HG02870 (cell line): Measurements from ENCODE around the gene C12orf54.
"Not testable (repeated sequence)": the region's sequence is repeated elsewhere in the genome, so short reads cannot be mapped to it uniquely, and the experiment has no call there.

ENCODE experiments used
- ATAC-seq: cut with Tn5 transposase; IDR thresholded peaks from one replicate; pipeline ENCODE4 v1.9.1; 2021; ENCODE audit warnings: mild to moderate bottlenecking, moderate library complexity; ENCODE audit not compliant: unreplicated experiment

The C12orf54 gene

DNA sequence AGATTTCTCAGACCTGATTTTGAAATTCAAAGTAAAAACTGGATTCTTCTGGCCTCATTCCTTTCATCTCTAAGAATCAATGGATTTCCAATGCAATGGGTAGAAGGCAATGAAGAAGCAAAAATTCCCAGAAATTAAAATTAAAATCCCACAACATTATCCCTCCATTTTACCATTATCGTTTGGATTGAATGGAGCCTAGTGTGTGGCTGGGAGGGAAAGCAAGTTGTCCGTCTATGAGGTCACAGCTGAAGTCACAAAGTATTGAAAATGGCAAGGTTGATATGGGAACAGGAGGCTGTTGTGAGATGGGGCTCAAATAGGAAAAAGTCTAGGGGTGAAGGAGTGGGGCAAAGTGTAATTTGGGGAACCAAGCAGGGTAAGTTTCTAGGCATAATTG lies at the start of gene C12orf54:
C12orf54 (plus strand) TSS at position 301 of the 400 bp plus-strand sequence. CDS start 799 bp downstream, outside the sequence.
- no peak for ATAC-seq

DNA sequence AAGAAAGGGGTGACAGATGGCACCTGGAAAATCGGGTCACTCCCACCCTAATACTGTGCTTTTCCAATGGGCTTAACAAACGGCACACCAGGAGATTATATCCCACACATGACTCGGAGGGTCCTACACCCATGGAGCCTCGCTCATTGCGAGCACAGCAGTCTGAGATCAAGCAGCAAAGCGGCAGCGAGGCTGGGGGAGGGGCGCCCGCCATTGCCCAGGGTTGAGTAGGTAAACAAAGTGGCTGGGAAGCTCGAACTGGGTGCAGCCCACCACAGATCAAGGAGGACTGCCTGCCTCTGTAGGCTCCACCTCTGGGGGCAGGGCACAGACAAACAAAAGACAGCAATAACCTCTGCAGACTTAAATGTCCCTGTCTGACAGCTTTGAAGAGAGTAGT lies 48.3 kb upstream of the C12orf54 start:
- not testable (repeated sequence) for ATAC-seq

DNA sequence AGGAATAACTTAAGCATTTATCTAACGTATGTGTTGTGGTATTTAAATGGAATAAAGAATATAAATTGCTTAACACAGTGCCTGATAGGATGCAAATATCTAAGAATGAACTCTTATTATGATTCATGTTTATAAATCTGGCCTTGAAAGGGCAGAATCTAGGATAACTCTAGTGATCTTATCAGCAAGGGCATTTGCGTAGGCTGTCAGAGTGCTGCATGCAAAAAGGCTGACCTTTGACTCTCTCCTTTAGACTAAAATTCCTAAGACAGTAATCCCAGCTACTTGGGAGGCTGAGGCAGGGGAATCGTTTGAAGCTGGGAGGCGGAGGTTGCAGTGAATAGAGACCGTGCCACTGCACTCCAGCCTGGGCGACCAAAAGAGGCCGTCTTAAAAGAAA lies 41.2 kb upstream of the C12orf54 start:
- no peak for ATAC-seq

DNA sequence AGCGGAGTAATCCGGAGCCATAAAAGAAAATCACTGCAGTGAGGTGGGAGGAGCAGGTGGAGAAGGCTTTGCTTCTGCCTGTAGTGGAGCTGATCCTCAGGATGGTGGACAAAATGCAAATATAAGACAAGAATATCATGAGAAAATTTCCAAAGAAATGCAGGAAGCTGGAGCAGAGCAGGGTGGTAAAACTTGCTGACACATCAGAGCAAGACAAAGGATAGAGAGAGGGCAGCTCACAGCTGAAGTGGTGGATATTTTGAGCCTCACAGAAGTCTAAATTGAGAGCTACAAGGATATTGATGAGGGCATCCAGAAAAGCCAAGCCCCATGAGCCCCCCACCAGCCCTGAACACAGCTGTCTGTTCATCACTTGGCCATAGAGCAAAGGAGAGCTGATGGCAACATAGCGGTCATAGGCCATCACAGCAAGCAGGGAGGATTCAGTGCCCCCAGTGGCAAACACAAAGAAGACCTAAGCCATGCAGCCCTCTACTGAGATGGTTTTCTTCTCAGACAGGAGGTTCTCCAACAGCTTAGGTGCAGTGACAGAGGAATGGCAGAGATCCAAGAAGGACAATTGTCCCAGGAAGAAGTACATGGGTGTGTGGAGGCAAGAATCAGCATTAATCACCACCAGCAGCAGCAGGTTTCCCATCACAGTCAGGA lies 40.0 kb upstream of the C12orf54 start:
- no peak for ATAC-seq

DNA sequence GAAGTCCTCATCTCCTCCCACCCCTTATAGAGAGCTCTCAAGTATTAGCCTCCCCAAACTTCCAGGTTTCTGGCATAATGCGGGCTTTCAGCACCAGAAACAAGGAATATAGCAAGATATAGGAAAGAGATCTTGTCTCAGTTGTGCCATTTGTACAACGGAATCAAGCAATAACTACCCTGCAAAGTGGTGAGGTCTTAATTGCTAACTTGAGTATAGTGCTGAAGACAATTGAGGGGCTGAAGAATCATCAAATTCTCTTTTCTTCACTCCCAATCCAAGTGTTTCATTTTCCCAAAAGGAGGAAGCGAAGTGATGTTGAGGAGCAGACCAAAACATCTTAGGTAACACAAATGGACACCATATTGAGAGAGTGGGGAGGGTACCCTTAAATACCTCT lies 36.8 kb upstream of the C12orf54 start:
- no peak for ATAC-seq

DNA sequence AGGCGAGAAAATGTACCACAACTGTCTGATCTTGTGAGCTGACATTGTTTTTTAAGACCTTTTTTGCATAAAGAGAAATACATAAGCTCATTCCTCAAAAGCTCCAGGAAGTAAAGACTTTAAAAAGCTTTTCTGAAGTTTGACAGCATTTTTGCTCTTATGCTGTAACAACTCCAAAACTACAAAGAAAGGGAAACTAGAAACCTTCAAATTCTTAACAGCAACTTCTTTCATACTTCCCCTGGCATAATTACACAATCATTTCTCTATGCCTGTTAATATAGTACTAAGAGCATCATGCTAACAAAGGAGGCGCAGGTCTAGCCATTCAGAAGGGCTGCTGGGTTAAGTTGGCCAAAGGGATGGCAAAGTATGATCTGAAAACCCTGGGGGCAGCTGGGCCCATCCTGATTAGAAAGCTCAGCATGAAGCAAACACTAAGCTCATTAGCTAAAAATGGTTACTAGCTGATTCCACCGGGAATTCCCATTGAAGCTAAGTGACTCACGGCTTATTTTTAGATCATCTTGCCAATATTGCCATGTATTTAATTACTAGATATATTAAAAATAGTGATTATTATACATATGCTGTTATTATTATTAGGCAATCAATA lies 36.0 kb upstream of the C12orf54 start:
- ATAC-seq, result no peak

DNA sequence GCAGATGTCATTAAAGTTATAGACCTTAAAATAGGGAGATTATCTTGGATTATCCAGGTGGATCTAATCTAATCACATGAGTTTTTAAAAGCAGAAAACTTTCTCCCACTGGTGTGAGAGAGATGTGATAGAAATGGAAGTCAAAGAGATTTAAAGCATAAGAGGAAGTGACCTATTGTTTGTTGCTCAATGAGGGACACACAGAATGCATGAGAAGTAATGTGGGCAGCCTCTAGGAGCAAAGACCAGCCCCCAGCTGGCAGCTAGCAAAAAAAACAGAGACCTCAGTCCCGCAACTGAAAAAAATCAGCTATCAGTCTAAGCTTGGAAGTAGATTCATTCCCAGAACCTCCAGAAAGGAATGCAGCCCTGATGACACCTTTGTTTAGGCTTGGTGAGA lies 34.5 kb upstream of the C12orf54 start:
- no peak for ATAC-seq

DNA sequence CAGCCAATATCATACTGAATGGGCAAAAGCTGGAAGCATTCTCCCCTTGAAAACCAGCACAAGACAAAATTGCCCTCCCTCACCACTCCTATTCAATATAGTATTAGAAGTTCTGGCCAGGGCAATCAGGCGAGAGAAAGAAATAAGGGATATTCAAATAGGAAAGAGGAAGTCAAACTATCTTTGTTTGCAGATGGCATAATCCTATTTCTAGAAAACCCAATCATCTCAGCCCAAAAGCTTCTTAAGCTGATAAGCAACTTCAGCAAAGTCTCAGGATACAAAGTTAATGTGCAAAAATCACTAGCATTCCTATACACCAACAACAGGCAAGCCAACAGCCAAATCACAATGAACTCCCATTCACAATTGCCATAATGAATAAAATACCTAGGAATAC lies 30.9 kb upstream of the C12orf54 start:
- ATAC-seq, result no peak

DNA sequence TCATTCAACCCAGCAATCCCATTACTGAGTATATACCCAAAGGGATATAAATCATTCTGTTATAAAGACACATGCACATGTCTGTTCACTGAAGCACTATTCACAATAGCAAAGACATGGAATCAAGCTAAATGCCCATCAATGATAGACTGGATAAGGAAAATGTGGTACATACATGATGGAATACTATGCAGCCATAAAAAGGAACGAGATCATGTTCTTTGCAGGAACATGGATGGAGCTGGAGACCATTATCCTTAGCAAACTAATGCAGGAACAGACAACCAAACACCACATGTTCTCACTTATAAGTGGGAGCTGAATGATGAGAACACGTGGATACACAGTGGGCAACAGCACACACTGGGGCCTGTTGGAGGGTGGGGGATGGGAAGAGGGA lies 29.3 kb upstream of the C12orf54 start:
- not testable (repeated sequence) for ATAC-seq

DNA sequence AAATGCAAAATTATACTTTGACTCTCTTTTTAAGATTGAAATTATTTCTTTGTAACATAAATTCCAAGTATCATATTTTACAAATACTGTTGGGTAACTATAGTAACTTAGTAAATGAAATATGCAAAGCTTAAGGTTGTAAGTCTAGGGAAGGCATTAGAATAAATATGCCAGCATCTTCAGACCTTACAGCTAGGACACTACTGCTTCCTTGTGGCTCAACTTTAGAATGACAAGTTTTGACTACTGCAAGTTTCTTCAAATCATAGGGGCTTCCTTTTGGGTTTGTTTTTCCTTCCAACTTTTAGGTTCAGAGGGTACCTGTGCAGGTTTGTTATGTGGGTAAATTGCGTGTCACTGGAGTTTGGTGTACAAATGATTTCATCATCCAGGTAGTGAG lies 27.6 kb upstream of the C12orf54 start:
- ATAC-seq, result no peak

DNA sequence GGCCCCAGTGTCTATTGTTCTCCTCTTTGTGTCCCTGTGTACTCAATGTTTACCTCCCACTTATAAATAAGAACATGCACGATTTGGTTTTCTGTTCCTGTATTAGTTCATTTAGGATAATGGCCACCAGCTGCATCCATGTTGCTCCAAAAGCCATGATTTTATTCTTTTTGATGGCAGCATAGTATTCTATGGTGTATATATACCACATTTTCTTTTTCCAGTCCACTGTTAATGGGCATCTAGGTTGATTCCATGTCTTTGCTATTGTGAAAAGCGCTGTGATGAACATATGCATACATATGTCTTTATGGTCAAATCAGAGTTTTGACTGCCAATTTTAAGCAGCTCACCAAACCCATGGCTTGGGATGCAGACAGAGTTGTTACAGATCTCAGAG lies 27.2 kb upstream of the C12orf54 start:
- no peak for ATAC-seq

DNA sequence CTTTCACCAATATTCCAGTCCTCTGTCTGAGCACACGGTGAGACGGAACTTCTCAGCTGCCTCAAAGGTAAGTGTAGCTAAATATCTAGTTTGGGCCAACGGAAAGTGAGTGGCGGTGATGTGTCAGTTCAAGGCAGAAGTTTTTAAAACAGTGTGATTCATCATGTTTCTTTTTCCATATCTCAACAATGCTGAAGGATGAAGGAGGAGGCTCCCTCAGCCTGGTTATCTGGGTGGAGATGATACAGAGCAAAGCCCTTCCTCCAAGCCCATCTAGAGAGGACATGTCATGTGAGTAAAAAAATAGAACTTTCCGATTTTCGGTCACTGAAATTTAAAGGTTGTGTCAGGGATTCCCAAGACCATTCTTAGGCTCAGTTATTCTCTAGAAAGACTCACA lies 23.0 kb upstream of the C12orf54 start:
- ATAC-seq, result no peak

DNA sequence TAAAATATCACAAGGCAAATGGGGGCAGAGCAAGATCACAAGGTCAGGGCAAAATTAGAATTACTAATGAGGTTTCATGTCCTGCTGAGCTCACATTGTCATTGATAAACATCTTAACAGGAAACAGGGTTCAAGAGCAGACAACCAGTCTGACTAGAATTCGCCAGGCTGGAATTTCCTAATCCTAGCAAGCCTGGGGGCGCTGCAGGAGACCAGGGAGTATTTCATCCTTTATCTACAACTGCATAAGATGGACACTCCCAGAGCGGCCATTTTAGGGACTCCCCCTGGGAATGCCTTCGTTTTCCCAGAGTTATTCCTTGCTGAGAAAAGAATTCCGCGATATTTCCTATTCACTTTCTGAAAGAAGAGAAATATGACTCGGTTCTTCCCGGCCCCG lies 13.3 kb upstream of the C12orf54 start:
- not testable (repeated sequence) for ATAC-seq

DNA sequence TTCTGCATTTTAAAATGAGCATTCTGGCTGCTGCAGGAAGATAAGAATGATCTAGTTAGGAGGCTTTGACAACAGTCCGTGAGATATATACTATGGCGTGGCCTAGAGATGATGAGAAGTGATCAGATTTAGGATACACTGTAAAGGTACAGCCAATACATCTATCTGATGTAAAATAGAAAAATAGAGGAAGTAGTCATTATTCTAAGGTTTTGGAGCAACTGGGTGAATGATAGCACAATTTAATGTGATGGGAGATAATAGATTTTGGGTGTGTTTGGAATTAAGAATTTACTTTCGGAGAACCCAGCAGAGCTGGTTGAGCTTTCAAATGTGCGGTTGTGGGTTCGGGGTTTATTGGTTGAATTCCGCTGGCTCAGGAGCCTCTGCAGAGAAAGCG lies 10.0 kb upstream of the C12orf54 start, which contains the start of gene ANP32D:
ANP32D (plus strand) TSS at position 301 of the 400 bp plus-strand sequence. CDS start 106 bp downstream, outside the sequence.
- no peak for ATAC-seq

DNA sequence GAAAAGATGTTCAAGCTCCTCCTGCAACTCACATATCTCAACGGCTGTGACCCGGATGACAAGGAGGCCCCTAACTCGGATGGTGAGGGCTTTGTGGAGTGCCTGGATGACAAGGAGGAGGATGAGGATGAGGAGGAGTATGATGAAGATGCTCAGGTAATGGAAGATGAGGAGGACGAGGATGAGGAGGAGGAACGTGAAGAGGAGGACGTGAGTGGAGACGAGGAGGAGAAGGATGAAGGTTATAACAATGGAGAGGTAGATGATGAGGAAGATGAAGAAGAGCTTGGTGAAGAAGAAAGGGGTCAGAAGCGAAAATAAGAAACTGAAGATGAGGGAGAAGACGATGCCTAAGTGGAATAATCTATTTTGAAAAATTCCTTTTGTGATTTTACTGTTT lies 9.2 kb upstream of the C12orf54 start:
- no peak for ATAC-seq

DNA sequence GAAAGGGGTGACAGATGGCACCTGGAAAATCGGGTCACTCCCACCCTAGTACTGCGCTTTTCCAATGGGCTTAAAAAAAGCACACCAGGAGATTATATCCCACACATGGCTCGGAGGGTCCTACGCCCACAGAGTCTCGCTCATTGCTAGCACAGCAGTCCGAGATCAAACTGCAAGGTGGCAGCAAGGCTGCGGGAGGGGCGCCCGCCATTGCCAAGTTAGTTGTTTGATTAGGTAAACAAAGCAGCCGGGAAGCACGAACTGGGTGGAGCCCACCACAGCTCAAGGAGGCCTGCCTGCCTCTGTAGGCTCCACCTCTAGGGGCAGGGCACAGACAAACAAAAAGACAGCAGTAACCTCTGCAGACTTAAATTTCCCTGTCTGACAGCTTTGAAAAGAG lies 7.8 kb upstream of the C12orf54 start:
- not testable (repeated sequence) for ATAC-seq

DNA sequence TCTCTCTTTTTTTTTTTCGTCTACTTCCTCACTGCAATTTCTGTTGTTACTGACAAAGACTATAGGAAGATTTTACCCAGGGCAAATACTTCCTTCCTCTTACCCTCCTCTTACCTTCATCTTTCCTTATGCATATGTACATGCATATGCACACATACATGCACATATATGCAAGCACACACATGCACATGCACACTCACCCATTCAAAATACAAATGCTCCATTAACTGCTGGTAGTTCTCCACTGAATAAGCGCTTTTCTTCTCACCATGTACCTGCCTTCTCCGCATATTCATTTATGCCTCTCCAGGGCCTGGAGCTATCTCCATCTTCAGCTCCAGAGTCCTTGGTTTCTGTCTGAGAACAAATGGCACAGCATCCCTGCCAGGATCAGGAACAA lies 632 bp downstream of the C12orf54 start:
- no peak for ATAC-seq

DNA sequence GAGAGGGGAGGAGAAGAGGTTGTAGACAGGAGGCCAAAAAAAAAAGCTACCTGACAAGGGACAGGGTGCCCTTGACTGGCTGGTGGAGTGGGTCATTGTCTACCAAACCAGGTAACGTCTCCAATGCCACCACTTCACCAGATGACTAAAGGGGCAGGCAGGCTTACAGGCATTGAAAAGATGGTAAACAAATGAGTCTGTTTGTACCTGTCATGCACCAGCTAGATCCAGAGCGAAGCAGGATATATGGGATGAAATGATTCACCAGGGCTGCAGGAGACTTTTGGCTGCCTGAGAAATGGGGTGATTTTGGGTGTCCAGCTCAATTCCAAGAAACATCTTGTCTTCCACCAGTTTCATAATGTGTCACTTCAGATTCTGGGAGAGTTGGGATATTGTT lies 4.0 kb downstream of the C12orf54 start:
- ATAC-seq, result no peak

DNA sequence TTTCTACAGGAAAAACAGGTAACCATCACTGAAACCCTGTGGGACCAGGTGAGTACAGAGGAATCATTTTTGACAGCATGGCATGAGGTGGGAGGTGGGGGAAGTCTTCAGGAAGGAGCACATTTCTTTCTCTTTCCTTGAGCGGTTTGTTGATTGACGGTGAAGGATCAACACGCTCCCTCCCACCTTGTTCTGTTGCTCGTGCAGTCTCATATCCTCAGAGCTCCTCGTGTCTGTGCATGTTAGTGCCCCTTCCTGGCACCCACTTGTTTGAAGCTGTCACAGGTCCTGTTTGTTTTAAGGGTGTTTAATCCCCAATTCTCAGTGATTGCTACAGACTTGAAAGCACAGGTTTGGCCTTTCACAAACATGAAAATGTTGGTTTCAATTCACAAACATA lies 4.4 kb downstream of the C12orf54 start:
- ATAC-seq, result no peak

DNA sequence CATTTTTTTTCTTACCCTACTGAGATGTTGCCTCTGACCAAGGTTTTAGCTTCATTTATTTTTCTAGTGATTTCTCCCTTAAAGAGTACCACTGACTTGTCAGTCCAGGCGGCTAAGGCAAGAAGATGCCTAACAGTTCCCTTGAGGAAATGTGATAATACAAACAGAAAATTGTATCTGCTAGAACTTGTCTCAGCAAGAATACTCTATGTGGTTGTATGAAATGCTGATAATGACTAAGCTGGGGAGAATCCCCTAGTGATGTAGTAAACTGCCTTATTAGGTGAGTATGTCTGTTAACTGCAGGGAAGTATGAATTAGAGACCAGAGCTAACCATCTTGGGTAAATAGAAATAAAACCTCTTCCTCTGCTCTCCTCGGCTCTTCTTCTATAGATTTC lies 6.7 kb downstream of the C12orf54 start:
- ATAC-seq, result peak; percentile 97

DNA sequence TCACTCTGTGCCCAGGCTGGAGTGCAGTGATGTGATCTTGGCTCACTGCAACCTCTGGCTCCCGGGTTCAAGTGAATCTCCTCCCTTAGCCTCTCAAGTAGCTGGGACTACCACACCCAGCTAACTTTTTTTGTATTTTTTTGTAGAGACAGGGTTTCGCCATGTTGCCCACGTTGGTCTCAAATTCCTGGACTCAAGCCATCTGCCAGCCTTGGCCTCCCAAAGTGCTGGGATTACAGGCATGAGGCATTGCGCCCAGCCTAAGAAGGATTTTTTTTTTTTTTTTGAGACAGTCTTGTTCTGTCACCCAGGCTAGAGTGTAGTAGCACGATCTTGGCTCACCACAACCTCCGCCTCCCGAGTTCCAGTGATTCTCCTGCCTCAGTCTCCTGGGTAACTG lies 7.2 kb downstream of the C12orf54 start:
- not testable (repeated sequence) for ATAC-seq

DNA sequence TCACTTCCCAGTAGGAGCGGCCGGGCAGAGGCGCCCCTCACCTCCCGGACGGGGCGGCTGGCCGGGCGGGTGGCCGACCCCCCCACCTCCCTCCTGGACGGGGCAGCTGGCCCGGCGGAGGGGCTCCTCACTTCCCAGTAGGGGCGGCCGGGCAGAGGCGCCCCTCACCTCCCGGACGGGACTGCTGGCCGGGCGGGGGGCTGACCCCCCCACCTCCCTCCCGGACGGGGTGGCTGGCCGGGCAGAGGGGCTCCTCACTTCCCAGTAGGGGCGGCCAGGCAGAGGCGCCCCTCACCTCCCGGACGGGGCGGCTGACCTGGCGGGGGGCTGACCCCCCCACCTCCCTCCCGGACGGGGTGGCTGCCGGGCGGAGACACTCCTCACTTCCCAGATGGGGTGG lies 18.0 kb downstream of the C12orf54 start:
- ATAC-seq, result not testable (repeated sequence)

DNA sequence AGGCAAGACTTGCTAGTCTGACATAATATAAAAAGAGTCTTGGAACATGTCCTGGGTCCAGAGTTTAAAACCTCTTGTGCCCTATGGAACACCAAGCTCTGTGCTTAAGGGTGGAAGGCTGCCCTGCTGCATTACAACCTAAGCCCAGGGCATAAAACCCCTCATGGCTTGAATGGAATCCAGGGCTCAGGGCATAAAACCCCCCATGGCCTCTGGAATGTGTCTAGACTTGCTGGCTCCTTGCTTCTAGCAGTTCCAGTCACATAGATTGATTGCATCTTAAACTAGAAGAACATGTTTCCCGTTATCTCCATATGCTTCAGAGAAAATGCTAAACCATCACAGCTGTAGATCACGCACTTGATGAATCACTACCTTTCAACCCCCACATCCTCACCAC lies 24.5 kb downstream of the C12orf54 start:
- ATAC-seq, result not testable (repeated sequence)
